H54 (cell line): ENCODE data around the gene EPHB6.

Experiments used
- DNase-seq: peaks from one replicate; pipeline ENCODE4 v3.0.0; 2011; ENCODE audit warnings: low spot score, mixed read lengths; ENCODE audit not compliant: insufficient read length
- FAIRE-seq: peaks from 3 replicates; lab custom pipeline; 2011; peaks lifted over from hg19 to GRCh38; lab: Jason Lieb, UNC
- POLR2A ChIP-seq: IDR thresholded peaks from 2 replicates; pipeline ENCODE4 v1.6.1; 2011; ENCODE audit warnings: low read depth, mild to moderate bottlenecking, low read length

The EPHB6 gene

GRCh38 chr7:142873871-142874270 lies 19.0 kb downstream of the EPHB6 start:
- FAIRE-seq (no peak), DNase-seq (no peak)
- no peak for TF ChIP-seq POLR2A

- no peak for TF ChIP-seq POLR2A
- FAIRE-seq (no peak), DNase-seq (no peak)
Observed at GRCh38 chr7:142874409-142874808, 19.5 kb downstream of the EPHB6 start.

- TF ChIP-seq POLR2A = no peak
- DNase-seq (no peak), FAIRE-seq (no peak)
Observed at GRCh38 chr7:142874837-142875236, 20.0 kb downstream of the EPHB6 start.

- TF ChIP-seq POLR2A = no peak
- DNase-seq (no peak), FAIRE-seq (no peak)
Observed at GRCh38 chr7:142875456-142875855, 20.6 kb downstream of the EPHB6 start.

GRCh38 chr7:142876236-142876960 lies 21.5 kb downstream of the EPHB6 start:
- TF ChIP-seq POLR2A = no peak
- DNase-seq (no peak), FAIRE-seq (no peak)

- TF ChIP-seq POLR2A = no peak
- FAIRE-seq = no peak
- no peak for DNase-seq
Observed at GRCh38 chr7:142876991-142877910, 22.4 kb downstream of the EPHB6 start.

- no peak for TF ChIP-seq POLR2A
- DNase-seq = no peak
Observed at GRCh38 chr7:142878315-142878714, 23.4 kb downstream of the EPHB6 start.

GRCh38 chr7:142879060-142879459 lies 24.2 kb downstream of the EPHB6 start:
- DNase-seq (no peak), FAIRE-seq (no peak)
- no peak for TF ChIP-seq POLR2A

More at GRCh38 chr7:142878315-142878714, 23.4 kb downstream of the EPHB6 start:
- FAIRE-seq = no peak

- DNase-seq (peak; percentile 38), FAIRE-seq (no peak)
- TF ChIP-seq POLR2A = no peak
Observed at GRCh38 chr7:142880876-142881505, 26.1 kb downstream of the EPHB6 start.

GRCh38 chr7:142881586-142882337 lies 26.9 kb downstream of the EPHB6 start:
- TF ChIP-seq POLR2A = no peak
- no peak for FAIRE-seq

GRCh38 chr7:142882338-142882678 lies 27.4 kb downstream of the EPHB6 start:
- DNase-seq (no peak), FAIRE-seq (no peak)
- no peak for TF ChIP-seq POLR2A

More at GRCh38 chr7:142881586-142882337, 26.9 kb downstream of the EPHB6 start:
- no peak for DNase-seq

- DNase-seq (no peak), FAIRE-seq (no peak)
- TF ChIP-seq POLR2A = no peak
Observed at GRCh38 chr7:142883145-142883544, 28.3 kb downstream of the EPHB6 start.

- no peak for TF ChIP-seq POLR2A
- DNase-seq = no peak
- no peak for FAIRE-seq
Observed at GRCh38 chr7:142883571-142884285, 28.9 kb downstream of the EPHB6 start.
